Ovary (tissue), 9 donors: Measurements from ENCODE around the gene MOXD1. TPM values are rescaled to one million over a fixed set of nuclear protein-coding genes. Genes with fewer than 3 reads are reported as not detected.

ENCODE experiments used
- DNase-seq, 5 donors: peaks; one replicate each; pipeline ENCODE4 v3.0.0-alpha.2; 2019 to 2020
- H3K27ac ChIP-seq, 2 donors: fragments of 200-600 bp; one replicate each; pipeline versions ENCODE4 v1.5.1 to v1.8.0; 2019 to 2022
- H3K27me3 ChIP-seq: fragments of 200-600 bp; one replicate; pipeline ENCODE4 v1.8.0; 2022
- H3K36me3 ChIP-seq: fragments of 200-600 bp; sonication (generic); one replicate; pipeline ENCODE4 v1.5.1; 2019
- H3K4me1 ChIP-seq: one replicate; pipeline ENCODE4 v1.8.1; 2013; ENCODE audit warnings: mild to moderate bottlenecking, moderate library complexity; ENCODE audit not compliant: insufficient read depth
- H3K4me3 ChIP-seq: fragments of 200-600 bp; sonication (generic); one replicate; pipeline ENCODE4 v1.5.1; 2017
- H3K9me3 ChIP-seq, 2 donors: fragments of 200-600 bp in 1 of 2; sonication (generic) in 1 of 2; one replicate each; pipeline versions ENCODE4 v1.5.1 to v1.8.1; 2013 to 2019; ENCODE audit warnings: mild to moderate bottlenecking in 1 of 2, moderate library complexity in 1 of 2
- EP300 ChIP-seq: sonication (generic); formaldehyde crosslinking; IDR thresholded peaks from one replicate; pipeline ENCODE4 v1.6.1; 2017; ENCODE audit warnings: antibody characterized with exemption
- POLR2A ChIP-seq: fragments of 450-650 bp; IDR thresholded peaks from one replicate; pipeline ENCODE4 v1.6.1; 2017; ENCODE audit warnings: antibody characterized with exemption, mild to moderate bottlenecking, moderate library complexity
- WGBS, 3 donors: extraction: QIAGEN DNeasy Blood & Tissue Kit in 1 of 3; methylation state at CpG; one replicate each; pipeline versions ENCODE4 v1.1.5 to v1.1.7; 2013 to 2017; 5-methylcytosine and 5-hydroxymethylcytosine counted together
- intact Hi-C, 4 donors: fragments of 100-400 bp; cut with DNase I; formaldehyde crosslinking; loops; one replicate each; pipeline versions ENCODE4 v1.11.0 to v1.15.1; 2022 to 2023
- polyA plus RNA-seq, 2 donors: library from polyadenylated mRNA; stranded (reverse); fragments of 200-250 nt in 1 of 2; fragments of 350-450 nt in 1 of 2; fragmentation: Illumina TruSeq in 1 of 2; extraction: RNeasy Lipid Tissue Mini Kit (QIAGEN cat#74804) in 1 of 2; gene quantifications; one replicate each; pipeline ENCODE4 v1.2.3, GENCODE V29; 2013 to 2014
- total RNA-seq, 7 donors: library from RNA; depleted of rRNA in 2 of 7; stranded (reverse); fragments of >200 nt in 2 of 7; fragmentation: NEBNext Ultra II Directional in 3 of 7; extraction: Animal tissue kit (Norgen Biotek cat#: 25700) in 3 of 7; gene quantifications; one replicate each; pipeline versions ENCODE4 v1.1.0 to v1.2.4, GENCODE V29; 2016 to 2023
- TF ChIP-seq, protein P1 (sequence below), 3 donors: fragments of 450-650 bp in 2 of 3; fragments of 200-600 bp in 1 of 3; IDR thresholded peaks; one replicate each; pipeline versions ENCODE4 v1.5.1 to v1.8.0; 2016 to 2022; ENCODE audit warnings: antibody characterized with exemption in 3 of 3, mild to moderate bottlenecking in 1 of 3
- donor health status: DM: no; HTN: no; CAD: no; lungs with moderate emphysema.
- donor health status: DM: no; HTN: no; CAD: no.
- donor health status: Bipolar disorder and iron deficiency.
- donor health status: DM: yes; HTN: yes; CAD: no.
- donor health status: DM: no; HTN: no; CAD: no.
- donor health status: DM: yes; HTN: yes; CAD: no.

Gene MOXD1
- total and polyA plus RNA-seq, 9 donors = 0.31 to 4.2 (median 0.77) TPM

DNA sequence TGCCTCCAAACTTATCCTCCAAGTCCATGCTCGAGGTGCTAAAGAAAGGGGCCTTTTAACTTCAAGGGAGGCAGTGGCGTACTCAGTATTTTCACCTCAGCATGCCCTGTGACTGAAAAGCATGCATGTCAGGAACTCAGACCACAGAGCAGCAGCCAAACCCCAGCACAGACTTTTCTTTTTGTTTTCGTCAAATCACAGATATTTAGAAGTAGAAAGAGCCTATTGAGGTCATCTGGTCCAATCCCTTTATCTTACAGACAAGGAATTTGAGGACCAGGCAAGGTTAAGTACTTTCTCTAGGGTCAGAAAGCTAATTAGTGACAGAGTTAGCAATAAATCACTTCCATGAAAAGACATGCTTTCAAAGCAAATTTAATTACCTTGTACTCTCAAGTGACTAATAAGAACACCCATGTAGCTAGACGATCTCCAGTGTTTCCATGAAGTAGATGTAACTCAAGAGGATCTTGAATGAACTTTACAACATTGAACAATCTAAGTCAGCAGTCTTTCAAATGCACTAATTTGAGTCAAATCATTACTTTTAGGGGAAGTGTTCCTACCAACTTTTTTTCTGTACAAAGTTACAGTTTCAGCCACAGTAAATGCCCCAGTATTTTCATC, 35.9 kb downstream of the MOXD1 start:
- 11 to 20% (median 11%) methylated on average over 4 of the region's 4 CpGs for WGBS, 3 donors
- peaks cover 2% of the 10 kb centered on the region for H3K4me1 ChIP-seq
- TF ChIP-seq, protein P1, sequence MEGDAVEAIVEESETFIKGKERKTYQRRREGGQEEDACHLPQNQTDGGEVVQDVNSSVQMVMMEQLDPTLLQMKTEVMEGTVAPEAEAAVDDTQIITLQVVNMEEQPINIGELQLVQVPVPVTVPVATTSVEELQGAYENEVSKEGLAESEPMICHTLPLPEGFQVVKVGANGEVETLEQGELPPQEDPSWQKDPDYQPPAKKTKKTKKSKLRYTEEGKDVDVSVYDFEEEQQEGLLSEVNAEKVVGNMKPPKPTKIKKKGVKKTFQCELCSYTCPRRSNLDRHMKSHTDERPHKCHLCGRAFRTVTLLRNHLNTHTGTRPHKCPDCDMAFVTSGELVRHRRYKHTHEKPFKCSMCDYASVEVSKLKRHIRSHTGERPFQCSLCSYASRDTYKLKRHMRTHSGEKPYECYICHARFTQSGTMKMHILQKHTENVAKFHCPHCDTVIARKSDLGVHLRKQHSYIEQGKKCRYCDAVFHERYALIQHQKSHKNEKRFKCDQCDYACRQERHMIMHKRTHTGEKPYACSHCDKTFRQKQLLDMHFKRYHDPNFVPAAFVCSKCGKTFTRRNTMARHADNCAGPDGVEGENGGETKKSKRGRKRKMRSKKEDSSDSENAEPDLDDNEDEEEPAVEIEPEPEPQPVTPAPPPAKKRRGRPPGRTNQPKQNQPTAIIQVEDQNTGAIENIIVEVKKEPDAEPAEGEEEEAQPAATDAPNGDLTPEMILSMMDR (IDR thresholded peaks at IDR 0.05) = no peak
- TF ChIP-seq EP300 (no peak), POLR2A (no peak)
- DNase-seq = no peak
- H3K9me3 ChIP-seq = no peaks in the 10 kb centered on the region
- H3K36me3 ChIP-seq = no peaks in the 10 kb centered on the region
- no peak overlapping the region for H3K27ac ChIP-seq
- intact Hi-C loops = no loop called here
- no peaks in the 10 kb centered on the region for H3K27me3 ChIP-seq
- H3K4me3 ChIP-seq = no peak overlapping the region

DNA sequence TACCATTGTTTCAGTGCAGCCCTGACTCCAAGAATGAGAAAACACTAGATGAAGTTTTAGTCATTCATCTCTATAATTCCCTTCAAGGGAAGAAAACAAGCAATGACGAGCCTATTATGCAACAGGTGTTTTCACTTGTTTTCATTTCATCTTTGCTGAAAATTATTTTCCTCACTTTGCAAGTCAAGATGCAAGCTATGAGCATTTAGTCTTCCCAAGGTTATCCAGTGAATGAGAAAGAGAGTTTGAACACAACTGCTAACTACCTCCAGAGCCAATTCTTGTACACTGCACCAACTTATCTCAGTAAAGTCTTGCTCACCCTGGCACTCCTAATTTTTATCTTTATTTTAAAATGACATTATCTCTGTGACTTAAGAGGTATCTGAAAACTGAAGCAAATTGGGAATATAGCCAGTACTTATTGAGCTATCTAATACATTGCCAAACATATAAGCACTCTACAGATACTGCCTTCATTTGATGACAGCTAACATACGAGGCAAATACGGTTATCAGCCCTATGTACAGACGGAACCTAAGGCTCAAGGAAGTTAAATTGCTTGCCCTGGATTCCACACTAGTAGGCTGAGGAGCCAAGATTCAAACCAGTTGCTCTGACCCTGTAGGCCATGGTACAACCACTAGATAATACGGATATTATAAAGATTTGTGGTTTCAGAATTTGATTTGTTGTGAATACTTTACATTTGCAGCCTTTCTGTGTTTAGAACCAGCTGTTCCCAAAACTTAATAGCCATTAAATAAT, 36.8 kb downstream of the MOXD1 start:
- H3K27me3 ChIP-seq = no peaks in the 10 kb centered on the region

DNA sequence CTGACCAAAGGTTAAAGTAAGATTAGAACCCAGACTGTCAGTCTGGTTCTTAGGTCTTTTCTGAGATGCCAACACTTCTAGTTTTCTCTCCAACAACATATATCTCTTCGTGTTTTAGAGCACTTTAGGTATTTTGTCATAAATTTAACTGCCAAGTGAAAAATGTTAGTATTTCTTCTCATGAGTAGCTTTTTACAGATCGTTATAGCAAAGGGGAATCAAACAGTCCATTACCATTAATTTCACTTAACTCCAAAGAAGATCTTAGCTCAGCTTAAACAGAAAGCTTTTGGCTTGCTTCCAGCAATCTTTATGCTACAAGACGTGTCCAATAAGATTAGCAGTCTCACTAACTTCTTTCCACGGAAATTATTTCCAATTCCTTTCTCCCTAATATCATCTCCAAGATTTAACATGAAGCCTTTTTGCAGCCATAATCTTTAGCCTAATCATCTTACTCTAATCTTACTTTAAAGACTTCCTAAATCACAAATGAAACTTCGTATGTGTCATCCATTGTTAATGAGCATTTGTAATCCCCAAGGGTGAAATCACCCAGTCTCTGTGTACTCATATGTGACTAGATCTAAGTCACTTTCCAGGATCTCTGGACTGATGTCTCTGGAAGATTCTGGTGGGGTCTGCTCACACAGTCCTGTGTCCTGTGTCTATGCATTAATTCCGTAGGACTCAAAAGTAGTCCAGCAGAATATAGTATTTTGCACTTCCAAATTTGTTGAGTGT, 38.7 kb downstream of the MOXD1 start:
- Histone ChIP-seq H3K36me3 (no peaks in the 10 kb centered on the region), H3K4me3 (no peak overlapping the region), H3K9me3 (no peaks in the 10 kb centered on the region), H3K27ac (no peak overlapping the region), H3K4me1 (peaks cover 2% of the 10 kb centered on the region), H3K27me3 (no peaks in the 10 kb centered on the region)
- intact Hi-C loops = no loop called here
- DNase-seq = no peak
- TF ChIP-seq EP300 (no peak), POLR2A (no peak)
- TF ChIP-seq, protein P1 (IDR thresholded peaks at IDR 0.05) = no peak
- WGBS, 3 donors = 62 to 65% (median 63%) methylated on average over 6 of the region's 6 CpGs

More for the DNA sequence above, 36.8 kb downstream of the MOXD1 start:
- no peaks in the 10 kb centered on the region for H3K9me3 ChIP-seq
- no peak overlapping the region for H3K4me3 ChIP-seq
- intact Hi-C loops = no loop called here
- peaks cover 2% of the 10 kb centered on the region for H3K4me1 ChIP-seq
- TF ChIP-seq EP300 (no peak), POLR2A (no peak)
- TF ChIP-seq, protein P1 (IDR thresholded peaks at IDR 0.05) = no peak
- DNase-seq = no peak
- 11 to 22% (median 21%) methylated on average over 5 of the region's 5 CpGs for WGBS, 3 donors
- no peaks in the 10 kb centered on the region for H3K36me3 ChIP-seq
- H3K27ac ChIP-seq = no peak overlapping the region

- H3K4me3 ChIP-seq = no peak overlapping the region
- no peaks in the 10 kb centered on the region for H3K9me3 ChIP-seq
- 77 to 85% (median 77%) methylated on average over 1 of the region's 1 CpG for WGBS, 3 donors
- DNase-seq = no peak
- H3K27ac ChIP-seq = no peak overlapping the region
- H3K4me1 ChIP-seq = peaks cover 2% of the 10 kb centered on the region
- no peak for TF ChIP-seq EP300
- TF ChIP-seq, protein P1 (IDR thresholded peaks at IDR 0.05) = no peak
- no peak for TF ChIP-seq POLR2A
- H3K27me3 ChIP-seq = no peaks in the 10 kb centered on the region
- H3K36me3 ChIP-seq = no peaks in the 10 kb centered on the region
- intact Hi-C loops = no loop called here
Measured at GRCh38 chr6:132361101-132361500, 40.2 kb downstream of the MOXD1 start.
